Esophagus squamous epithelium (tissue), 5 donors: Measurements from ENCODE around the gene FOXP1. TPM values are rescaled to one million over a fixed set of nuclear protein-coding genes. Genes with fewer than 3 reads are reported as not detected.

Experiments used
- DNase-seq: peaks from one replicate; lab custom pipeline; 2025; lab: John Stamatoyannopoulos, UW
- H3K27ac ChIP-seq, 4 donors: fragments of 200-600 bp; sonication (generic); one replicate each; pipeline ENCODE4 v1.5.1; 2016 to 2019; ENCODE audit warnings: mild to moderate bottlenecking in 1 of 4
- H3K27me3 ChIP-seq, 4 donors: fragments of 200-600 bp; sonication (generic); 1 replicate in 3 of 4; 2 replicates in 1 of 4; pipeline versions ENCODE4 v1.5.1 to v1.6.0; 2017 to 2021; ENCODE audit warnings: antibody characterized with exemption in 1 of 4
- H3K36me3 ChIP-seq, 3 donors: fragments of 200-600 bp; sonication (generic); one replicate each; pipeline ENCODE4 v1.5.1; 2016 to 2019
- H3K4me1 ChIP-seq, 3 donors: fragments of 200-600 bp; sonication (generic); one replicate each; pipeline ENCODE4 v1.5.1; 2017 to 2019
- H3K4me3 ChIP-seq, 4 donors: fragments of 200-600 bp; sonication (generic); 1 replicate in 3 of 4; 2 replicates in 1 of 4; pipeline ENCODE4 v1.5.1; 2016 to 2019; ENCODE audit warnings: mild to moderate bottlenecking in 2 of 4, moderate library complexity in 1 of 4
- H3K9me3 ChIP-seq, 3 donors: fragments of 200-600 bp; sonication (generic); one replicate each; pipeline ENCODE4 v1.5.1; 2016 to 2019
- CTCF ChIP-seq, 6 experiments: fragments of 450-650 bp in 4 of 6; fragments of 200-600 bp in 2 of 6; sonication (generic) in 2 of 6; IDR thresholded peaks; one replicate each; pipeline ENCODE4 v1.5.1; 2016 to 2019; ENCODE audit warnings: antibody characterized with exemption in 6 of 6, mild to moderate bottlenecking in 4 of 6, moderate library complexity in 4 of 6
- POLR2A ChIP-seq, 4 donors: fragments of 450-650 bp; IDR thresholded peaks; one replicate each; pipeline ENCODE4 v1.6.1; 2017; ENCODE audit warnings: antibody characterized with exemption in 4 of 4, mild to moderate bottlenecking in 4 of 4, moderate library complexity in 3 of 4
- WGBS, 2 donors: methylation state at CpG; one replicate each; pipeline ENCODE4 v1.1.5; 2018; 5-methylcytosine and 5-hydroxymethylcytosine counted together
- intact Hi-C: fragments of 100-400 bp; cut with DNase I; formaldehyde crosslinking; loops from one replicate; pipeline ENCODE4 v1.15.0; 2022
- total RNA-seq, 4 donors: library from RNA; depleted of rRNA; stranded (reverse); fragments of >200 nt; gene quantifications; one replicate each; pipeline ENCODE4 v1.1.0, GENCODE V29; 2016
- donor health status: DM: yes; HTN: yes; CAD: no.

The FOXP1 gene
- total RNA-seq, 4 donors from 2014 or later, result 49.1 to 124 (median 61.1) TPM

- intact Hi-C loops, result no loop called here
- no peaks in the 10 kb centered on the region for H3K9me3 ChIP-seq
- no peaks in the 10 kb centered on the region for H3K36me3 ChIP-seq
- no peak overlapping the region for H3K27ac ChIP-seq
- WGBS, 2 donors, result 26 to 39% methylated on average over 1 of the region's 1 CpG
- no peak for DNase-seq
- TF ChIP-seq POLR2A (IDR thresholded peaks at IDR 0.05) (no peak), CTCF (IDR thresholded peaks at IDR 0.05) (no peak)
- H3K4me1 ChIP-seq, result peaks cover 0 to 48% (median 11%) of the 10 kb centered on the region in 3 donors
- no peaks in the 10 kb centered on the region for H3K27me3 ChIP-seq
- H3K4me3 ChIP-seq, result no peak overlapping the region
Measured at GRCh38 chr3:71456826-71457225, 126.7 kb downstream of the FOXP1 start.

GRCh38 chr3:71456156-71456555 is 127.4 kb downstream of the FOXP1 start:
- Histone ChIP-seq H3K36me3 (no peaks in the 10 kb centered on the region), H3K9me3 (no peaks in the 10 kb centered on the region), H3K27ac (no peak overlapping the region), H3K27me3 (no peaks in the 10 kb centered on the region), H3K4me1 (peaks cover 0 to 41% (median 9%) of the 10 kb centered on the region in 3 donors), H3K4me3 (peak overlapping the region in 1 of 4 donors; percentile 11)
- intact Hi-C loops, result no loop called here
- DNase-seq, result no peak
- WGBS, 2 donors, result 33 to 56% methylated on average over 4 of the region's 4 CpGs
- TF ChIP-seq CTCF (IDR thresholded peaks at IDR 0.05) (no peak), POLR2A (IDR thresholded peaks at IDR 0.05) (no peak)

GRCh38 chr3:71454512-71455403 is 128.8 kb downstream of the FOXP1 start:
- H3K9me3 ChIP-seq, result no peaks in the 10 kb centered on the region
- peaks cover 0 to 39% (median 7%) of the 10 kb centered on the region in 3 donors for H3K4me1 ChIP-seq
- H3K27ac ChIP-seq, result no peak overlapping the region
- TF ChIP-seq CTCF (IDR thresholded peaks at IDR 0.05), result no peak
- TF ChIP-seq POLR2A (IDR thresholded peaks at IDR 0.05), result no peak
- 78 to 79% methylated on average over 15 of the region's 15 CpGs for WGBS, 2 donors
- no peak overlapping the region for H3K4me3 ChIP-seq
- H3K27me3 ChIP-seq, result no peaks in the 10 kb centered on the region
- intact Hi-C loops, result no loop called here
- DNase-seq, result no peak
- no peaks in the 10 kb centered on the region for H3K36me3 ChIP-seq

GRCh38 chr3:71453822-71454511 is 129.6 kb downstream of the FOXP1 start:
- TF ChIP-seq CTCF (IDR thresholded peaks at IDR 0.05), result no peak
- no peak for TF ChIP-seq POLR2A (IDR thresholded peaks at IDR 0.05)
- 60 to 71% methylated on average over 10 of the region's 10 CpGs for WGBS, 2 donors
- H3K4me1 ChIP-seq, result peaks cover 0 to 45% (median 11%) of the 10 kb centered on the region in 3 donors
- no peak for DNase-seq
- H3K4me3 ChIP-seq, result no peak overlapping the region
- no peaks in the 10 kb centered on the region for H3K36me3 ChIP-seq
- no peaks in the 10 kb centered on the region for H3K27me3 ChIP-seq
- intact Hi-C loops, result no loop called here
- H3K27ac ChIP-seq, result no peak overlapping the region
- no peaks in the 10 kb centered on the region for H3K9me3 ChIP-seq

- Histone ChIP-seq H3K4me3 (no peak overlapping the region), H3K4me1 (peaks cover 0 to 52% (median 16%) of the 10 kb centered on the region in 3 donors), H3K27me3 (no peaks in the 10 kb centered on the region), H3K27ac (no peak overlapping the region), H3K36me3 (no peaks in the 10 kb centered on the region), H3K9me3 (no peaks in the 10 kb centered on the region)
- 69 to 84% methylated on average over 3 of the region's 3 CpGs for WGBS, 2 donors
- intact Hi-C loops, result no loop called here
- TF ChIP-seq POLR2A (IDR thresholded peaks at IDR 0.05) (no peak), CTCF (IDR thresholded peaks at IDR 0.05) (no peak)
- no peak for DNase-seq
Measured at GRCh38 chr3:71453319-71453718, 130.2 kb downstream of the FOXP1 start.
